HEK293 (cell line): ENCODE measurements around the gene ODAD4.

Experiments used
- ZBTB20 ChIP-seq: fragments of 450-650 bp; formaldehyde crosslinking; IDR thresholded peaks from 2 replicates; pipeline ENCODE4 v1.5.1; 2016; ENCODE audit warnings: missing biosample characterization, missing genetic modification characterization
- ZBTB7A ChIP-seq: fragments of 450-650 bp; formaldehyde crosslinking; IDR thresholded peaks from 2 replicates; pipeline ENCODE4 v1.5.1; 2016; ENCODE audit warnings: low read depth, missing biosample characterization, missing genetic modification characterization
- ZNF311 ChIP-seq: fragments of 450-650 bp; formaldehyde crosslinking; IDR thresholded peaks from 2 replicates; pipeline ENCODE4 v1.5.1; 2017; ENCODE audit warnings: missing biosample characterization, missing genetic modification characterization, borderline replicate concordance
- ZNF394 ChIP-seq: fragments of 450-650 bp; formaldehyde crosslinking; IDR thresholded peaks from 2 replicates; pipeline ENCODE4 v1.5.1; 2016; ENCODE audit warnings: missing biosample characterization, missing genetic modification characterization, mild to moderate bottlenecking, moderate library complexity, borderline replicate concordance
- ZNF404 ChIP-seq: fragments of 450-650 bp; formaldehyde crosslinking; IDR thresholded peaks from 2 replicates; pipeline ENCODE4 v1.5.1; 2017; ENCODE audit warnings: missing biosample characterization, missing genetic modification characterization
- ZNF76 ChIP-seq: fragments of 450-650 bp; formaldehyde crosslinking; IDR thresholded peaks from 2 replicates; pipeline ENCODE4; 2016; ENCODE audit warnings: low read depth, missing biosample characterization, missing genetic modification characterization, borderline replicate concordance
- TF ChIP-seq, protein P1 (sequence below): fragments of 450-650 bp; formaldehyde crosslinking; IDR thresholded peaks from 2 replicates; pipeline ENCODE4 v1.5.1; 2016; ENCODE audit warnings: missing biosample characterization, missing genetic modification characterization
- TF ChIP-seq, protein P2 (sequence below): sonication (generic); formaldehyde crosslinking; IDR thresholded peaks from 2 replicates; pipeline ENCODE4 v1.8.1; 2022; ENCODE audit warnings: mild to moderate bottlenecking, moderate library complexity, missing genetic modification reagents
- TF ChIP-seq, protein P3 (sequence below): fragments of 450-650 bp; formaldehyde crosslinking; IDR thresholded peaks from 2 replicates; pipeline ENCODE4 v1.5.1; 2016; ENCODE audit warnings: missing biosample characterization, missing genetic modification characterization

DNA sequence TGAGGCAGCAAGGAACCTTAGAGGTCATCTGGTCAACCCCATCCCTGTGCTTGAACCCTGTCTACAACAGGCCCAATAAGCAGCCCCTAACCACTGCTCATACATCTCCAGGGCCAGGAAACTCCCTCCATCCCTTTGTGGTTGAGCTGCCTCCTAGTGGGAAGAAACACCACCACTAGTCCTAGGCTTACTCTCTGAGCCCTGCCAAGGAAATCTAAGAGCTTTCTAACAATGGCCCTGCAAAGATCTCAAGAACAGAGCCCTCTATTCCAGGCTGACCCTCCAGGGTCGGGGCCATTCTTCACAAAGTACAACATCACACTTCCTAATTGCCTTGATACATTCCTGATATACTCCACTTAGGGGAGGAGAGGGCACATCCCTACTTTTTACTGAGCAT is 17.5 kb upstream of the ODAD4 start:
- no peak for TF ChIP-seq ZBTB20 (tag by site-specific recombination)
- TF ChIP-seq, protein P1, sequence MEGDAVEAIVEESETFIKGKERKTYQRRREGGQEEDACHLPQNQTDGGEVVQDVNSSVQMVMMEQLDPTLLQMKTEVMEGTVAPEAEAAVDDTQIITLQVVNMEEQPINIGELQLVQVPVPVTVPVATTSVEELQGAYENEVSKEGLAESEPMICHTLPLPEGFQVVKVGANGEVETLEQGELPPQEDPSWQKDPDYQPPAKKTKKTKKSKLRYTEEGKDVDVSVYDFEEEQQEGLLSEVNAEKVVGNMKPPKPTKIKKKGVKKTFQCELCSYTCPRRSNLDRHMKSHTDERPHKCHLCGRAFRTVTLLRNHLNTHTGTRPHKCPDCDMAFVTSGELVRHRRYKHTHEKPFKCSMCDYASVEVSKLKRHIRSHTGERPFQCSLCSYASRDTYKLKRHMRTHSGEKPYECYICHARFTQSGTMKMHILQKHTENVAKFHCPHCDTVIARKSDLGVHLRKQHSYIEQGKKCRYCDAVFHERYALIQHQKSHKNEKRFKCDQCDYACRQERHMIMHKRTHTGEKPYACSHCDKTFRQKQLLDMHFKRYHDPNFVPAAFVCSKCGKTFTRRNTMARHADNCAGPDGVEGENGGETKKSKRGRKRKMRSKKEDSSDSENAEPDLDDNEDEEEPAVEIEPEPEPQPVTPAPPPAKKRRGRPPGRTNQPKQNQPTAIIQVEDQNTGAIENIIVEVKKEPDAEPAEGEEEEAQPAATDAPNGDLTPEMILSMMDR (tag by site-specific recombination): no peak
- TF ChIP-seq ZNF404: no peak
- TF ChIP-seq ZNF394: no peak
- TF ChIP-seq ZNF76: no peak
- TF ChIP-seq, protein P2, sequence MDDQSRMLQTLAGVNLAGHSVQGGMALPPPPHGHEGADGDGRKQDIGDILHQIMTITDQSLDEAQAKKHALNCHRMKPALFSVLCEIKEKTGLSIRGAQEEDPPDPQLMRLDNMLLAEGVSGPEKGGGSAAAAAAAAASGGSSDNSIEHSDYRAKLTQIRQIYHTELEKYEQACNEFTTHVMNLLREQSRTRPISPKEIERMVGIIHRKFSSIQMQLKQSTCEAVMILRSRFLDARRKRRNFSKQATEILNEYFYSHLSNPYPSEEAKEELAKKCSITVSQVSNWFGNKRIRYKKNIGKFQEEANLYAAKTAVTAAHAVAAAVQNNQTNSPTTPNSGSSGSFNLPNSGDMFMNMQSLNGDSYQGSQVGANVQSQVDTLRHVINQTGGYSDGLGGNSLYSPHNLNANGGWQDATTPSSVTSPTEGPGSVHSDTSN (CRISPR knock-in tag): no peak
- TF ChIP-seq ZNF311 (tag by site-specific recombination): no peak
- TF ChIP-seq, protein P3, sequence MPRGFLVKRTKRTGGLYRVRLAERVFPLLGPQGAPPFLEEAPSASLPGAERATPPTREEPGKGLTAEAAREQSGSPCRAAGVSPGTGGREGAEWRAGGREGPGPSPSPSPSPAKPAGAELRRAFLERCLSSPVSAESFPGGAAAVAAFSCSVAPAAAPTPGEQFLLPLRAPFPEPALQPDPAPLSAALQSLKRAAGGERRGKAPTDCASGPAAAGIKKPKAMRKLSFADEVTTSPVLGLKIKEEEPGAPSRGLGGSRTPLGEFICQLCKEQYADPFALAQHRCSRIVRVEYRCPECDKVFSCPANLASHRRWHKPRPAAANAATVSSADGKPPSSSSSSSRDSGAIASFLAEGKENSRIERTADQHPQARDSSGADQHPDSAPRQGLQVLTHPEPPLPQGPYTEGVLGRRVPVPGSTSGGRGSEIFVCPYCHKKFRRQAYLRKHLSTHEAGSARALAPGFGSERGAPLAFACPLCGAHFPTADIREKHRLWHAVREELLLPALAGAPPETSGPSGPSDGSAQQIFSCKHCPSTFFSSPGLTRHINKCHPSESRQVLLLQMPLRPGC: no peak
- no peak for TF ChIP-seq ZBTB7A (tag by site-specific recombination)
